Liver (tissue), 3 donors: ENCODE results near the gene NRSN2.

Experiments
- ATF3 ChIP-seq: IDR thresholded peaks from 2 replicates; pipeline ENCODE4 v1.6.1; 2016; ENCODE audit warnings: antibody characterized with exemption
- CTCF ChIP-seq: fragments of 150-350 bp; IDR thresholded peaks from 2 replicates; pipeline ENCODE4 v1.5.1; 2017; ENCODE audit warnings: improper control_type of control experiment, low read depth, low read length; ENCODE audit not compliant: missing input control
- EGR1 ChIP-seq, 2 donors: IDR thresholded peaks; 2 replicates each; pipeline ENCODE4 v1.6.1; 2016 to 2018; ENCODE audit warnings: antibody characterized with exemption in 2 of 2, low read depth in 2 of 2
- FOXA1 ChIP-seq: IDR thresholded peaks from 2 replicates; pipeline ENCODE4 v1.6.1; 2016; ENCODE audit warnings: antibody characterized with exemption
- FOXA2 ChIP-seq: IDR thresholded peaks from 2 replicates; pipeline ENCODE4 v1.6.1; 2016; ENCODE audit warnings: antibody characterized with exemption
- GABPA ChIP-seq, 2 donors: IDR thresholded peaks in 1 of 2; conservative IDR thresholded peaks in 1 of 2; 2 replicates each; pipeline ENCODE4 v1.6.1; 2016; ENCODE audit warnings: antibody characterized with exemption in 2 of 2, mild to moderate bottlenecking in 1 of 2, moderate library complexity in 1 of 2
- JUND ChIP-seq, 2 donors: IDR thresholded peaks; 2 replicates each; pipeline ENCODE4 v1.6.1; 2016; ENCODE audit warnings: antibody characterized with exemption in 2 of 2
- MAX ChIP-seq: IDR thresholded peaks from 2 replicates; pipeline ENCODE4 v1.6.1; 2016; ENCODE audit warnings: antibody characterized with exemption
- RAD21 ChIP-seq, 2 donors: IDR thresholded peaks; 2 replicates each; pipeline ENCODE4 v1.6.1; 2016; ENCODE audit warnings: antibody characterized with exemption in 2 of 2, mild to moderate bottlenecking in 2 of 2
- REST ChIP-seq: IDR thresholded peaks from 2 replicates; pipeline ENCODE4 v1.6.1; 2016; ENCODE audit warnings: antibody characterized with exemption, mild to moderate bottlenecking
- SP1 ChIP-seq: IDR thresholded peaks from 2 replicates; pipeline ENCODE4 v1.6.1; 2018; ENCODE audit warnings: antibody characterized with exemption, mild to moderate bottlenecking
- TAF1 ChIP-seq: conservative IDR thresholded peaks from 2 replicates; pipeline ENCODE4 v1.6.1; 2016; ENCODE audit warnings: antibody characterized with exemption, mild to moderate bottlenecking
- ZBTB33 ChIP-seq: IDR thresholded peaks from 2 replicates; pipeline ENCODE4 v1.6.1; 2016; ENCODE audit warnings: antibody characterized with exemption
- donor health status: healthy.
- donor health status: healthy.

- TF ChIP-seq CTCF (no peak), TAF1 (no peak), MAX (peak; percentile 71), RAD21 (IDR thresholded peaks at IDR 0.05) (peak; percentile 48 to 49), GABPA (IDR thresholded peaks at IDR 0.05 in 1 of 2, conservative IDR thresholded peaks at IDR 0.05 in 1 of 2) (no peak), REST (no peak), ATF3 (peak; percentile 95), FOXA2 (no peak), EGR1 (IDR thresholded peaks at IDR 0.05; ENCODE audit: low read depth in 2 of 2) (peak; percentile 51 to 60), SP1 (peak; percentile 97), JUND (IDR thresholded peaks at IDR 0.05) (peak; percentile 70 to 85), FOXA1 (no peak), ZBTB33 (peak; percentile 76)
Observed at GRCh38 chr20:371755-372542, 25.0 kb downstream of the NRSN2 start.
